RCC 7860 (cell line): ENCODE results near the gene GLS.
"Not testable (repeated sequence)": the region's sequence is repeated elsewhere in the genome, so short reads cannot be mapped to it uniquely, and the experiment has no call there.

Experiments
- DNase-seq: peaks from one replicate; pipeline ENCODE4 v3.0.0-alpha.2; 2015; ENCODE audit warnings: low spot score
- FAIRE-seq: peaks from 2 replicates; lab custom pipeline; 2012; peaks lifted over from hg19 to GRCh38; lab: Jason Lieb, UNC

The GLS gene

GRCh38 chr2:190922376-190922775 is 41.8 kb downstream of the GLS start:
- FAIRE-seq: peak; percentile 62
- no peak for DNase-seq

GRCh38 chr2:190927301-190927700 is 46.7 kb downstream of the GLS start:
- DNase-seq: peak; percentile 82
- peak; percentile 97 for FAIRE-seq

GRCh38 chr2:190929919-190930318 is 49.3 kb downstream of the GLS start:
- peak; percentile 95 for DNase-seq
- FAIRE-seq: peak; percentile 99

- DNase-seq: peak; percentile 52
- FAIRE-seq: no peak
Measured at GRCh38 chr2:190930411-190930810, 49.8 kb downstream of the GLS start.

- DNase-seq (no peak), FAIRE-seq (peak; percentile 78)
Measured at GRCh38 chr2:190932514-190932913, 51.9 kb downstream of the GLS start.

- DNase-seq (no peak), FAIRE-seq (no peak)
Measured at GRCh38 chr2:190933361-190933760, 52.7 kb downstream of the GLS start.

GRCh38 chr2:190935054-190935453 is 54.4 kb downstream of the GLS start:
- DNase-seq (no peak), FAIRE-seq (peak; percentile 76)

GRCh38 chr2:190938771-190939335 is 58.2 kb downstream of the GLS start:
- FAIRE-seq: peak; percentile 69
- DNase-seq: no peak

- DNase-seq (no peak), FAIRE-seq (no peak)
Measured at GRCh38 chr2:190940454-190940853, 59.8 kb downstream of the GLS start.

GRCh38 chr2:190941571-190941970 is 61.0 kb downstream of the GLS start:
- no peak for FAIRE-seq
- DNase-seq: peak; percentile 28

- peak; percentile 44 for DNase-seq
- no peak for FAIRE-seq
Measured at GRCh38 chr2:190942697-190943096, 62.1 kb downstream of the GLS start.

- FAIRE-seq: peak; percentile 32
Measured at GRCh38 chr2:190943706-190944105, 63.1 kb downstream of the GLS start.

GRCh38 chr2:190947141-190947540 is 66.5 kb downstream of the GLS start:
- FAIRE-seq (no peak), DNase-seq (peak; percentile 39)

More at GRCh38 chr2:190943706-190944105, 63.1 kb downstream of the GLS start:
- DNase-seq: no peak

- DNase-seq (peak; percentile 67), FAIRE-seq (peak; percentile 68)
Measured at GRCh38 chr2:190947711-190948251, 67.2 kb downstream of the GLS start.

GRCh38 chr2:190948671-190949070 is 68.0 kb downstream of the GLS start:
- DNase-seq (peak; percentile 76), FAIRE-seq (peak; percentile 74)

GRCh38 chr2:190950566-190950991 is 70.0 kb downstream of the GLS start:
- DNase-seq (no peak), FAIRE-seq (no peak)

GRCh38 chr2:190953257-190953656 is 72.6 kb downstream of the GLS start:
- no peak for DNase-seq
- FAIRE-seq: no peak

- DNase-seq (no peak), FAIRE-seq (no peak)
Measured at GRCh38 chr2:190959911-190960788, 79.5 kb downstream of the GLS start.

GRCh38 chr2:190961117-190961516 is 80.5 kb downstream of the GLS start:
- DNase-seq, FAIRE-seq: not testable (repeated sequence)

GRCh38 chr2:190961918-190962487 is 81.4 kb downstream of the GLS start:
- DNase-seq (no peak), FAIRE-seq (no peak)

- FAIRE-seq (no peak), DNase-seq (no peak)
Measured at GRCh38 chr2:190963088-190963487, 82.5 kb downstream of the GLS start.
